HG02840 (cell line): ENCODE measurements around the gene PRG3.
"Not testable (repeated sequence)": the region's sequence is repeated elsewhere in the genome, so short reads cannot be mapped to it uniquely, and the experiment has no call there.

ENCODE experiments used
- ATAC-seq: cut with Tn5 transposase; IDR thresholded peaks from one replicate; pipeline ENCODE4 v1.9.1; 2021; ENCODE audit warnings: mild to moderate bottlenecking, moderate library complexity, moderate number of reproducible peaks; ENCODE audit not compliant: unreplicated experiment, low FRiP score

Gene PRG3

DNA sequence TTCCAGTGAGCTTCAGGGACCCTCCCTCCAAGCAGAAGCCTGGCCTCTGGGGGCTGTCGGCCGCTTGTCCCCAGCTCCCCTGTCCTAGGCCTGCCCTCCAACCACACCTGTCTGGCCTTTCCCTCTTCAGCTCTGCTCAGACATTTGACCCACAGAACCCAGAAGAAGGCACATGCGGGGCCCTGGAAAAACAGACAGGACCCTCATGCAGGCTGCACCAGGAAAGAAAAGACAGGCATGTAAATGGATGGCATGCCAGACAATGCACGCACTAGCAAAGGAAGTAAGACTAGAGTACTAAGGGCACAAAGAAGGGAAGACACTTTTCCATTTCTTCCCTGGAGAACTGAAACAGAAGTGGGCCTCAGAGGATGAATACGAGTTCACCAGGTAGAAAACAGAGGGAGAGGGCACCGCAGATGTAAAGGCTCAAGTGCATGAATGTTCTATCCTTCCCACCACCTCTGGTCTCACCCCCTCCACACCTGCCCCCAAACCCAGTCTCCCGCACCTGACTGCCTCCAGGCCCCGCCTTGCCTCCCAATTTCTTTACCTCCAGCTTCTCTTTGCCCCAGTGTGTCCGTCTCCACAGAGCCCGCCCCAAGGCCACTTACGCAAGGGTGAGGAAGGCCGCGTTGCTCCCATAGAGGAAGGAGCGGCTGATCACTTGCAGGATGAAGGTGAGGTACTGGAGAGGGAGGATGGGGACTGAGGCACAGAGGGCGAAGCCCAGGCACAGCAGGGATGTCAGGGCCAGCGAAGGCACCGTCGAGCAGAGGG lies 28.6 kb upstream of the PRG3 start:
- no peak for ATAC-seq

DNA sequence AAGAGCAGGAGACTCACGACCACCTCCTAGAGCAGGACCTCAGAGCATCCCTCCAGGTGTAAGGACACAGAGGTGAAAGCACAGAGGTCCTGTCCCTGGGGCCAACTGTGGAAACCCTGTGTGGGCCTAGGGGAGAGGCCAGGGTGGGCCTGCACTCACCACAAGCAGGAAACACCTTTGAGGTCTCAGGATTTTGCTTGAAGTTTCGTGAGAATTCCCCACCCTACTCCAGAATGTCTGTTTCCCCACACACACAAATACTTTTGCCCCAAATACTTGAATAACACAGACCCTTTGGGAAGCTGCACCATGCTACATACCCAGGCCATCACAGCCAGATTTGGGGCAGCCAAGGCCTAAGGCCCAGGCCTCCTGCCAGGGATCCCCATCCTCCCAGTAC lies 27.8 kb upstream of the PRG3 start:
- no peak for ATAC-seq

DNA sequence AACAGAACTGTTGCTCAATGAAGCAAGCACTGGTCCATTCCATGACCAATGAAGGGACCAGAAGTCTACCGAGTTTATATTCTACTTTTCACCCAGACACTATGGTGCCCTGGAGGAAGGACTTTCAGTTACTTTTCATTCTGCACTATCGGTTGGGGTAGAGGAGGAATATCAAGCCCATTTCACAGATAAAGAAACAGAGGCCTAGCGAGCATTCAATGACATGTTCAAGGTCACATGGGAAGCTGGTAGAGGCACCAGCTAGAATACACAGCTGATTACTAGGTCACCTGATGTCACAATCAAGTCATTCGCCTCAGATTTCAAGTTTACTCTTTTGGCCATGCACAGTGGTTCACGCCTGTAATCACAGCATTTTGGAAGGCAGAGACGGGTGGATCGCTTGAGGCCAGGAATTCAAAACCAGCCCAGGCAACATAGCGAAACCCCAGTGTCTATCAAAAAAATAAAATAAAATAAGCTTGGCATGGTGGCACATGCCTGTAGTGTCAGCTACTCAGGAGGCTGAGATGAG lies 27.1 kb upstream of the PRG3 start:
- ATAC-seq, result no peak

DNA sequence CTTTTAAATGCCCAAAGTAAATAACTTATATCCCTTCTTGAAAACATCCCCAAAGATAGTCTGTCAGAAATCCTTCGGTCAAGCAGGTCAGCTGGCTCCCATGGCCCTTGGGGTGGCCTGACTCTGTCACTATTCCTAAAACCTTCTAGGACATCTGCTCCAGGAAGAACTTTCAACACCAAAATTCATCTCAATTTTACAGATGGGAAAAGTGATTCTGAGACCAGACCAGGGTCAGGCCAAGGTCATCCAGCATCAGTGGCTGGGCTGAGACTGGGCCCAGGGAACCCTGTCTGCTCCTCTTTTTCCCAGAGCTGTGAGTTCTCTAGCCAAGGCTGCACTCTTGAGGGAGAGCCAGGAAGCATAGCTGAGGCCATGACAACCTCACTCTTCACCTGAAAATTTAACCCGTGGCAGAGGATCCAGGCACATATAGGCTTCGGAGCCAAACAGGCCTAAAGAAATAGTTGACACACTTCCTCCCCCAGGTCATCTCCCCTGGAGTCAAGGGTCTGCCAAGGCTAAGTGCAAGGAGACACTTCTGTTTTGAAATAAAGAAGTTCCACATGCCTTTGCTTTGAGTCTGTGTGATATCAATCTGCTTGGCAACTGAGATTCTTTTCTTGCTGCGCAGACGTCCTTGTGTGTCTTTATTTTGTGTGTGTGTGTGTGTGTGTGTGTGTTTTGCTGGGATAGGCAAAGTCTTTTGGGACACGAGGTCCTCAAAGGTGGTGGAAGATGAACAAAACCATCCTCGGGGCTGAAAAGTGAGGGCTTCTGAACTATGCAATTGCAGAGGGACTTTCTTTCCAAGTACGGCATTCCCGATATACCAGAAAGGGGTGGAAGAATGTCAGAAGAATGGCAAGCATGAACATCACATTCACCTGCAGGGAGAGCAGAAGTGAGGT lies 26.3 kb upstream of the PRG3 start:
- ATAC-seq, result no peak

DNA sequence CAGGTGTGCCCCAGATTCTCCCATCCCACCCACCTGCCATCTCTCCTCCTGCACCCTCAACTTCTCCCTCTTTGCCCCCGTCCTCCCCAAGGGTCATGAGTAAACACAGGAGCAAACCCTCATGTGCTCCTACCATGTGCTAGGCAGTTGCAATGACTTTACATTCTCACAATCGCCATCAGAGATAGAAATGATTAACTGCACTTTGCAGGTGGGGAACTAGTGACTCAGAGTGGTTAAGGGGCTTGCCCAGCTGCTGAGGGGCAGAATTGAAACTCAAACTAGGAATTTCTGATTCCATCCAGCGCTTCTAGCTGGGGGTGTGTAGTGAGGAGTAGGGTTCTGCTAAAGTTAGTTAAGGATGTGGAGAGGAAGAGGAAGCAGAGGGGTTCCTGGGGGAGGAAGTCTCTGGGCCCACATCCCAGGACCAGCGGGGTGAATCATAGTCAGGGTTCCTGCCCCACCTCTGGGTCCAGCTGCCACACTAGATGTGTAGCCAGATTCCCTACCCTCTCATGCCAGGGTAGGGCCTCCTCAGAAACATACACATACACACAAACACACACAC lies 25.5 kb upstream of the PRG3 start:
- peak; percentile 82 for ATAC-seq

DNA sequence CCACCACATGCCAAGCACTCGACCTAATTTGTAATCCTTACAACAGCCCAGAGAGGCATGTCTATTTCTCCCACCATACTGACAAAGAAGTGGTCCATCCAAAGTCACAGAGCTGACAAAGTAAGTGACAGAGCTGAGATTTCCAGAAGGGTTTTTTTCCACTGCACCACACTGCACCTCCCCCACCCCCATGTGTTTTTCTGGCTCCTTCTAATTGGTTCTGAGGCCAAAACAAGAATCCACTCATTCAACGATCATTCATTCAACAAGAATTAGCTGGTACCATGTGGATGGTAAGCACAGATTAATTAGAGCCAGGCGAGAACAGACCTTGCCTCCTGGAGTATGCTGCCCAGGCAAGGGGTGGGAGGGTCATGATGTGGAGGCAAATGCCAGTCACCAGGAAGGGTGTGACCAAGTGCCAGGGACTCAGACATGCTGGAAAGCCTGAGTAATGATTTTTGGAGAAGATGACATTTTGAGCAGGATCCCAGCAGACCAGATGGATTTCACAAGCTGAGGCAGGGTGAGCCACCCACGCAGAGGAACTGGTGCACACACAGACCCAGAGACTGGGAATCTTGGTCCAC lies 24.4 kb upstream of the PRG3 start:
- ATAC-seq, result no peak

DNA sequence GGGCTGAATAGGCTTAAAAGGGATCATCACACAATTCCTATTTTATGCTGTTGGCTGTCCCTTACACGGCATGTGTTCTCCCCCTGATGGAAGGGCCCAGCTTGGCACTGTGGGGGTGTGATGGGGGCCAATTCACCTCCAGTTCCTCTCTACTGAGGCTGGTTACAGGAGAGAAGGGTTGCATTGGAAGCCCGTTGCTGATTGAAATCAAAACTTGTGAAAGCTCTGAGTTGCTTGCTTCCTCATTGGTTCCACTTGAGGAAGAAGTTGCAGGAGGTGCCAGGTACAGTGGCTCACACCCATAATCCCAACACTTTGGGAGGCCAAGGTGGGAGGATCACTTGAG lies 22.8 kb upstream of the PRG3 start:
- ATAC-seq, result no peak

DNA sequence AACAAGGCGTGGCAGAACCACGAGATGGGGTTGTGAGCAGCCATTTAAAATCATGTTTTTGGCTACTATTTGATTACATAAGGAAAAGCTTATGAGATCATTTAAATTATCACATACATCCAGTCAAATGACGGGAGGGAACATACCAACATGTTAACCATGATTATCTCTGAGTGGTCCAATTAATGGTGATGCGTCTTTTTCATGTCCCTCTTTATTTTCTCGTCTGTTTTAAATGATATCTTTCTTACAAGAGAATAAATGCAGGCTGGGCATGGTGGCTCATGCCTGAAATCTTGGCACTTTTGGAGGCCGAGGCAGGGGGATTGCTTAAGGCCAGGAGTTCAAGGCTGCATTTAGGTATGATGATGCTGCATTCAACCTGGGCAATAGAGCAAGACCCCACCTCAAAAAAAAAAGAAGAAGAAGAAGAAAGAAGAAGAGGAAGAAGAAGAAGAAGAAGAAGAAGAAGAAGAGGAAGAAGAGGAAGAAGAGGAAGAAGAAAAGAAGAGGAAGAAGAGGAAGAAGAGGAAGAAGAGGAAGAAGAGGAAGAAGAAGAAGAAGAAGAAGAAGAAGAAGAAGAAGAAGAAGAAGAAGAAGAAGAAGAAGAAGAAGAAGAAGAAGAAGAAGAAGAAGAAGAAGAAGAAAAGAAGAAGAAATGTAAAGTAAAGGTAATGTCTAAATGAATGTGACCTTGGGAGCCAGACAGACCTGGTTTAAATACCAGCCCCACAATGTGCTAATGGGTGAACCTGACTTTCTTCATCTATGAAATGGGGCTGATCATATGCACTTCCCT lies 22.3 kb upstream of the PRG3 start:
- not testable (repeated sequence) for ATAC-seq

DNA sequence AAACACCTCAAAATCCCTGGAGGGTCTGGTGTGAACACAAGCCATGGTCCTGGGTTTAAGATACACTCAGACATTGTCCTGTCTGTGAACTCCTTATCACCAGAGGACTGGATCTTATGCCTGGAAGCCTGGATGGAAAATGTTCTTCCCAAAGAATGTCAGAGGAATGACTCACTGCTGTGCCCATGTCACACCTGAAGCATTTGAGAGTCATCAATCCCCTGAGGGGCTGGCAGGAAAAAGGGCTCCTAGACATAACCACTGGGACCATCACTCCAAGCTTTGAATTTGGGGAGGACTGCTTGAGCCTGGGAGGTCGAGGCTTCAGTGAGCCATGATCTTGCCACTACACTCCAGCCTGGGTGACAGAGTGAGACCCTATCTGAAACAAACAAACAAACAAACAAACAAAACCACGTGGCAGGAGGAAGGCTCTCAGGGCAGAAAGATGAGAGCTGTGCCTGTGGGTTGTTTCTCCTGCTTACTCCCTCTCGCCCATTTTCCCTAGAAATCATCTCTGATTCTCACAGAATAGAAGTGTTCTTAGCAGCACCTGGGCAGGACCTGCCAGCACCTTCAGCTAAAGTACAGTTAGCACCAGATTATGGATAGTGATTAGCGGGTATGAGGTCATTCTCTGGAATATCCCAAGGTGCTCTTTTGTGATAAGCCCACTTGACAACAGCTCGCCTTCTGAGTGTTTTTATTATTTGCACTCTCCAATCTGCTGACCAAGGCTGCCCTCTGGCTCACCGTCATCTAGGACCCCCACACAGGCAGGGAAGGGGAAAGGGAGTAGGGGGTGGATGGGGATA lies 21.4 kb upstream of the PRG3 start:
- no peak for ATAC-seq

DNA sequence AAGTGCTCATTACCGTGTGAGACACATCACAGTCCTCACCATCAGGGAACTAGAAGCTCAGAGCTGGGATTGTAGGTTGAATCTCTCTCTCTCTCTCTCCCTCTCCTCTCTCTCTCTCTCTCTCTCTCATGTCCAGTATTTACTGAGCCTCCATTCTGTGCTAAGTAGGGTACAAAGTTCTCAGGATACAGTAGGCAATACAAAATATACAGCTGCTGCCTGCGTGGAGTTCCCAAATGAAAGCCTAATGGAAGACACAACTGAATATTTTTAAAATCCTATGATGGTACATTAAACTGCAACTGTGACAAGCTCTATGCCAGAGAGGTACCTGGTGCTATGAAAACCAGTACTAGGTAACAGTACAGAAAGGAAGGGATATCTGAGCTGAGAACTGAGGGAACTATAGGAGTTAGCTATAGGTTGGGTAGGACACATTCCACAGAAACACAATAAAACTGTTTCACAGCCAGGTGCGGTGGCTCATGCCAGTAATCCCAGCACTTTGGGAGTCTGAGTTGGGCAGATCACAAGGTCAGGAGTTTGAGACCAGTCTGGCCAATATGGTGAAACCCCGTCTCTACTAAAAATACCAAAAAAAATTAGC lies 19.1 kb upstream of the PRG3 start:
- no peak for ATAC-seq

DNA sequence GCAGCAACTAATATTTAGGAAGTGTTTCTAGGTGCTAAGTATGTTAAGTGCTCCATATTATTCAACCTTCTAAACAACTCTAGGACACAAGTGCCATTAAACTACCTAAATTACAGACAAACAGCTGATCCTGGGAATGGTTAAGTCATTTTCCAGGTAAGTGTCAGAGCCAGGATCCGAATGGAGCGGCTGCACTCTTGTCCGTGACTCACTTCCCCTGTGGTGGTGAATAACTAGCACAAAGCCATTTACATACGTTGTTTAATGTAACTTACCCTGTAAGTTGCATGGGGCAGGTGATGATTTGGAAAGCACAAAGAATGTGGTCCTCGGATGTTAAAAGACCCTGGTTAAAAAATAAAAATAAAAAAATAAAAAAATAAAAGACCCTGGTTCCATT lies 18.3 kb upstream of the PRG3 start:
- no peak for ATAC-seq

DNA sequence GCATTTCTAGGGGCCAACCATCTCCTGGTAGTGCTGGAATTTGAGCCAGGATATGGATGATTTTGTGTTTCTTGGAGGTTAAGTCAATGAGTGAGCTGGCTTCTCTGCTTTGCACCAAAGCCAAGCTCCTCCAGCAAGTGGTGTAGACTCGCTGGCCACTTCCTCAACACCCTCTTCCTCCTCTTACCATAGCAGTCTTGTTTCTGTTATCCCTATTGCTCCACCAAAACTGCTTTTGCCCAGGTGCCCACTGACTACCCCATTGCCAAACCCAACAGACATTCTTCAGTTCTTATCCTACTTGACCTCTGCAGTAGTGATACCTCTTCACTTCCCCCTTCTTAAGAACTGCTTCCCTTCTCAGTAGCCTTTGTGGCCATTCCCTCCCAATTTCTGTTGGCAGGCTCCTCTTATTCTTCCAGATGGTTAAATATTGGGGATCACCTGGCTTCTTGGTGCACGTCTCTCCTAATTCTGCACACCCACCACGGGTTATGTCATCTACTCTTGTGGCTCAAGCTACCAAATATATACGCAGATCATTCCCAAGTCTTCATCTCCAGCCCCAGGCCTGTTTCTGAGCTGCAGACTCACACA lies 16.5 kb upstream of the PRG3 start:
- no peak for ATAC-seq

DNA sequence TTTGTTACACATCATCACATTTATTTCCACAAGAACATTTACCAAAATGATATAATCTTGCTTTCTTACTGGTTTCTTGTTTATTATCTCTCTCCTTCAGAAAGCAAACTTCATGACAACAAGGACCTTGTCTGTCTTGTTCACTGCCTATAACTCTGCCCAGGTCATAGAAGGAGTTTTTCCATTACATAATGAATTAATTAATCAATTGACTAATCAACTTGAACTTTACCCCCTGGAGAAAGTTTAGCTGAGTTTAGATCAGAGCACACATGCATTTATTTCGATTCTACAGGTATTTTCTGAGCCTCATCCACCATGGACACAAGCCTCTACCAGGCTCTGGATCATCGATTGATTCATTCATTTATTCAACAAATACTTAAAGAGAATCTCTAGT lies 15.8 kb upstream of the PRG3 start:
- ATAC-seq, result no peak

DNA sequence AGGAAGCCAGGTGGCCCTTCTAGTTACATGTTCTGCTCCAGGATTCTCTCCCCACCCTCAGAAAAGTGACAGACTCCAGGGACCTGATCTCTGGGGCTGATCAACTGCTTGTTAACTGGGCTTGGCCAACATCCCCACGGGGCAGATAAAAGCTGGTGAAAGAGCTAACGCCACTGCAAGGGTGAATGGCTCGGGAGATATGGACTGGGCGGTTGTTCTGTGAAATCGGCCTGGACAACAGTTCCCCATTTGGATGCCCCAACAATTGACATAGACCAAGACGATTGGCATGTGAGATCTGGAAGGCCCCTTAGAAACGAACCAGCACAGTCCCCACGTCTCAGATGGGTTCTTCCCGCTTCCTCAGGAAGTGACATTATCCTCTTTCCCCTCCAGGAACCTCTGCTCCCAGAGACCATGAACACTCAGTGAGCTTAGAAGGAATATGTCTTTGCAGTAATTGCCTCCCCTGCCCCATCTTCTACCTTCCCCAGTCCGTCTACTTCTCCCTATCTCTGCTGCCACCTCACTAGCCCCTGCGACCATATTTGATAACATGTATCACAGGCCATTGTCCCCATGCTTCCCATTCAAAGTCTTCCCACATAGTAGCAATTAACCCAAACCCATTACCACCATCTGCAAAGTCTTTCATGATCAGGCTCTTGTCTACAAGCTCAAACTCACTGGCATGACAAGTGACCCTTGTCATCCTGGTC lies 15.1 kb upstream of the PRG3 start:
- ATAC-seq, result no peak

DNA sequence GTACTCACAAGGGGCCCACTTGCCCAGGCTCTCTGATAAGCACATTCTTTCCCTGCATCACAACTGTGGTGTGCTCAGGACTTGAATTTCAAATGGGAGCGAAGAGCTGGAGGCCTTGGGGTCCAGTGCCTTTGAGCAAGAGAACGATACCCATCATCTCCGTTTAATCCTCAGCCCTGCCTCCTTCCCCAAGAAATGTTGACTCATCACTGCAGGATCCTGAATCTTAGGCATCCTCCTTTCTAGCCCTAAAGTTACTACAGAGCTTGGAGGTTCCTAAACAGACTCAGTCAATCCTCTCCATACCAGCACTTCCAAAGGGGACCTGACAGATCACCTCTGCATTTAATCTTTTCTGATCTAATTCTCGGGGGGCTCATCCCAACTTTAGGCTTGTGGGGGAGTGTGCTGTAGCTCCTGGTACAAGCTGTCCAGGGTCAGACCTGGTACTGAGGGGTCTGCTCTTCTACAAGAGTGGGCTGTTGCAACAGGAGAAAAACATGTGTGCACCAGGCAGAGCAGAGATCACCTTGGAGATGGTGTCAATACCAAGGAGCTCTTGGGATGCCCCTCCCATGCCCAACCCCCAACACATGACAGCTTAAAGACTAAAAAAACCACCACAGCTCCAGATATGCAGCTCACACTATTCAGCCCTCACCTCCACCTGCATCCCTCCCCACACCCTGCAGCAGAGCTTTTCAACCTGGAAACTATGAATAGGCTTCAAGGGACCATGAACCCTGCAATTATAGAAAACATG lies 13.4 kb upstream of the PRG3 start:
- no peak for ATAC-seq

DNA sequence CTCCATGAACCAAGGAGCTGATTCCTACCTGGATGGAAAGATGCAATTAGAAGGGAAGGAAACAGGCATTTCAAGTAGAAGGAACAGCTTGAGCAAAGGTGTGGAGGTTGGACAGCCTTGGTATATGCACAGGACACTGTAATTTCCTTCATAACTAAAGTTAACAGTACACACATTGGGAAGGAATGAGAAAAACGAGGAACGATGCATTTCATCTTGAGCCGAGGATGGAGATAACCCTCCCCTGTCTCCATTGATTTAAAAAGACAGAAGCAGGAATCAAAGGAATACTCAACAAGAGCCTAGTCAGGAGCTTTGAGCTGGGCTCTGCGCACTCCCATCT lies 11.8 kb upstream of the PRG3 start:
- no peak for ATAC-seq

DNA sequence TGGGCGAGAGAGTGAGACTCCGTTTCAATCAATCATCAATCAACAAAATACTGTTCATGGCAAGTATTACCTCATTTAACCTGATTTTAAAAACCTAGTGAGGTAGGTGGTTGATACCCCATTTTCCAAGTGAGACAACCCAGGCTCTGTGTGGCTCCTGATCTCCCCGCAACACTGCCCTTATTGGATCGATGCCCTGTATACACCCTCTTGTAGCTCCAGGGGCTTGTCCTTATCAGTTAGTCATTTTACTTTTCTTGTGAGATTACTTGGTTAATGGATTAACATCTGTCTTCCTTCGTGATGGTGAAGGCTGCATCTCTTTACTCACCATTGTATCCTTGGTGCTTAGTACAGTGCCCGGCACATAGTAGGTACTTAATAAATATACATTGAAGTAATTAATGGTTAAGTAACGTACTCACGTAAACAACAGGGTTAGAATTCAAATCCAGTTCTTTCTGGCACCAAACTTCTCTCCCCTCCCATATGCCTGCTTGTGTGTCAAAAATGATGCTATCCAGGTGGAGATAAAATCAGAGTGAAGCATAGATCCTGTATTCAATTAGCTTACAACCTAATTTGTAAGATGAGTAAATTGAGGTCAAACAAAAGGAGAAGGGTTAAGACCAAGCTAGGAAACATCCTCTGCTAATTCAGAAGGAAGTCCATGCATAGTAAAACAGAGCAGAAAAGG lies 11.3 kb upstream of the PRG3 start:
- ATAC-seq, result no peak
